ENCODE measurements around the gene MTG2. TPM values are rescaled to one million over a fixed set of nuclear protein-coding genes. Genes with fewer than 3 reads are reported as not detected.
"Not testable (repeated sequence)": the region's sequence is repeated elsewhere in the genome, so short reads cannot be mapped to it uniquely, and the experiment has no call there.

Gene MTG2
- total RNA-seq, 8 experiments from 2014 or later: 18.9 to 51.2 (median 27.3) TPM

DNA sequence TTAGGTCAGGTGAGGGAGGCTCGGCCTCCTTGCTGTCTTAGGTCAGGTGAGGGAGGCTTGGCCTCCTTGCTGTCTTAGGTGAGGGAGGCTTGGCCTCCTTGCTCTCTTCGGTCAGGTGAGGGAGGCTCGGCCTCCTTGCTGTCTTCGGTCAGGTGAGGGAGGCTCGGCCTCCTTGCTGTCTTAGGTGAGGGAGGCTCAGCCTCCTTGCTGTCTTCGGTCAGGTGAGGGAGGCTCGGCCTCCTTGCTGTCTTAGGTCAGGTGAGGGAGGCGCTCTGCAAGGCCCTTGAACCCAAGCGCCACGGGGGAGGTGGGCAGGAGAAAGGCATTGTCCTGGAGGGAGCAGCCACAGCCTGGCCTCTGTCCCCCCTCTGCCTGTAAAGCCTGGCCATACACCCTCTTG lies 34.4 kb upstream of the MTG2 start:
- 80% methylated on average over 1 of the region's 10 CpGs; no CpG with 5 or more reads in 9 of the 10 experiments for WGBS, 10 experiments
- in situ Hi-C loops (cut with MboI; ENCODE audit: low pct_unique_long_range_greater_than_20kb in 2 of 9, low sequenced_read_pairs in 9 of 9, unreplicated experiment in 9 of 9): loop anchor here in 5 of 9 experiments (25.0 kb wide), 1 partner anchor 136 kb away; no protein-coding TSS in a partner anchor
- not testable (repeated sequence) for H3K4me3 ChIP-seq; H3K27ac ChIP-seq; ATAC-seq (replicated peaks in 6 of 8)
- H3K4me1 ChIP-seq (replicated peaks in 1 of 2): peaks cover 8 to 11% of the 10 kb centered on the region in 2 donors

DNA sequence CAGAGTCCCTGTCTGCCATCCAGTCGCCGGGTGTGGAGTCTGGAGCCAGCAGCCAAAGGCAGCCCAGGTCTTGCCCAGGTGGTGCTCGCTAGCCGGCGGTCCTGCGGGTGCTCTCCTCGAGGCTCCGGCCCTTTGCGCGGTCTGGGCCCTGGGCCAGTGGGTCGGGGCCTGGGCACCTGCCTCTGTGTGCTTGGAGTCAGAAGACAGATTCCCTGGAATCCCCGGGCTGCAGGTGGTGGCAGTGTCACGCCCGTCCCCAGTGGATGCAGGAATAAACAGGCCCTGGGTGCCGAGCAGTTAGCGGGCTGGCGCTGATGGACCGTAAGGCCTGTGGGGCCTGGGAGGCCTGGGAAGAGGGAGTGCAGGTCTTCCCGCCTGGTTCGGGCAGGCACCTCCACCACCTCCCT lies 33.9 kb upstream of the MTG2 start:
- ATAC-seq (replicated peaks in 6 of 8): peak in 1 of 8 experiments; percentile 6
- Histone ChIP-seq H3K27ac (no peak overlapping the region), H3K4me1 (replicated peaks in 1 of 2) (peaks cover 8 to 11% of the 10 kb centered on the region in 2 donors), H3K4me3 (no peak overlapping the region)
- in situ Hi-C loops (cut with MboI; ENCODE audit: low pct_unique_long_range_greater_than_20kb in 2 of 9, low sequenced_read_pairs in 9 of 9, unreplicated experiment in 9 of 9): loop anchor here in 5 of 9 experiments (25.0 kb wide), 1 partner anchor 137 kb away; no protein-coding TSS in a partner anchor
- WGBS, 10 experiments: 92 to 100% (median 94%) methylated on average over 1 to 14 of the region's 20 CpGs; no CpG with 5 or more reads in 4 of the 10 experiments

GRCh38 chr20:62149532-62150309 lies 33.1 kb upstream of the MTG2 start:
- peaks cover 6 to 9% of the 10 kb centered on the region in 2 donors for H3K4me1 ChIP-seq (replicated peaks in 1 of 2)
- WGBS, 10 experiments: 50 to 83% (median 80%) methylated on average over 1 to 7 of the region's 24 CpGs; no CpG with 5 or more reads in 4 of the 10 experiments
- in situ Hi-C loops (cut with MboI; ENCODE audit: low pct_unique_long_range_greater_than_20kb in 2 of 9, low sequenced_read_pairs in 9 of 9, unreplicated experiment in 9 of 9): loop anchor here in 5 of 9 experiments (25.0 kb wide), 1 partner anchor 137 kb away; no protein-coding TSS in a partner anchor
- H3K27ac ChIP-seq: no peak overlapping the region
- ATAC-seq (replicated peaks in 6 of 8): peak in 6 of 8 experiments; percentile 6 to 37 (median 20)
- H3K4me3 ChIP-seq: no peak overlapping the region

- in situ Hi-C loops (cut with MboI; ENCODE audit: low pct_unique_long_range_greater_than_20kb in 2 of 9, low sequenced_read_pairs in 9 of 9, unreplicated experiment in 9 of 9): no loop called here
- peak in 1 of 8 experiments; percentile 4 for ATAC-seq (replicated peaks in 6 of 8)
- Histone ChIP-seq H3K27ac (no peak overlapping the region), H3K4me1 (replicated peaks in 1 of 2) (peaks cover under 1 to 3% of the 10 kb centered on the region in 2 donors), H3K4me3 (no peak overlapping the region)
- WGBS, 10 experiments: 93 to 100% (median 100%) methylated on average over 1 to 7 of the region's 11 CpGs; no CpG with 5 or more reads in 5 of the 10 experiments
Measured at GRCh38 chr20:62150310-62150575, 32.6 kb upstream of the MTG2 start.

GRCh38 chr20:62151225-62151624 lies 31.6 kb upstream of the MTG2 start:
- in situ Hi-C loops (cut with MboI; ENCODE audit: low pct_unique_long_range_greater_than_20kb in 2 of 9, low sequenced_read_pairs in 9 of 9, unreplicated experiment in 9 of 9): no loop called here
- ATAC-seq (replicated peaks in 6 of 8): peak in 1 of 8 experiments; percentile 4
- 100% methylated on average over 2 of the region's 11 CpGs; no CpG with 5 or more reads in 9 of the 10 experiments for WGBS, 10 experiments
- no peak overlapping the region for H3K27ac ChIP-seq
- H3K4me1 ChIP-seq (replicated peaks in 1 of 2): peaks cover 3% of the 10 kb centered on the region in 2 donors
- no peak overlapping the region for H3K4me3 ChIP-seq

GRCh38 chr20:62151835-62152364 lies 30.9 kb upstream of the MTG2 start:
- WGBS, 10 experiments: 100% methylated on average over 2 of the region's 23 CpGs; no CpG with 5 or more reads in 8 of the 10 experiments
- in situ Hi-C loops (cut with MboI; ENCODE audit: low pct_unique_long_range_greater_than_20kb in 2 of 9, low sequenced_read_pairs in 9 of 9, unreplicated experiment in 9 of 9): no loop called here
- Histone ChIP-seq H3K27ac (no peak overlapping the region), H3K4me3 (no peak overlapping the region), H3K4me1 (replicated peaks in 1 of 2) (peaks cover 9% of the 10 kb centered on the region in 2 donors)
- no peak for ATAC-seq (replicated peaks in 6 of 8)

GRCh38 chr20:62155428-62156253 lies 27.2 kb upstream of the MTG2 start:
- 80 to 91% (median 89%) methylated on average over 2 to 9 of the region's 29 CpGs; no CpG with 5 or more reads in 5 of the 10 experiments for WGBS, 10 experiments
- H3K4me1 ChIP-seq (replicated peaks in 1 of 2): peaks cover 11 to 17% of the 10 kb centered on the region in 2 donors
- ATAC-seq (replicated peaks in 6 of 8): no peak
- H3K4me3 ChIP-seq: no peak overlapping the region
- H3K27ac ChIP-seq: no peak overlapping the region
- in situ Hi-C loops (cut with MboI; ENCODE audit: low pct_unique_long_range_greater_than_20kb in 2 of 9, low sequenced_read_pairs in 9 of 9, unreplicated experiment in 9 of 9): no loop called here

- in situ Hi-C loops (cut with MboI; ENCODE audit: low pct_unique_long_range_greater_than_20kb in 2 of 9, low sequenced_read_pairs in 9 of 9, unreplicated experiment in 9 of 9): no loop called here
Measured at GRCh38 chr20:62156254-62156556, 26.6 kb upstream of the MTG2 start.

DNA sequence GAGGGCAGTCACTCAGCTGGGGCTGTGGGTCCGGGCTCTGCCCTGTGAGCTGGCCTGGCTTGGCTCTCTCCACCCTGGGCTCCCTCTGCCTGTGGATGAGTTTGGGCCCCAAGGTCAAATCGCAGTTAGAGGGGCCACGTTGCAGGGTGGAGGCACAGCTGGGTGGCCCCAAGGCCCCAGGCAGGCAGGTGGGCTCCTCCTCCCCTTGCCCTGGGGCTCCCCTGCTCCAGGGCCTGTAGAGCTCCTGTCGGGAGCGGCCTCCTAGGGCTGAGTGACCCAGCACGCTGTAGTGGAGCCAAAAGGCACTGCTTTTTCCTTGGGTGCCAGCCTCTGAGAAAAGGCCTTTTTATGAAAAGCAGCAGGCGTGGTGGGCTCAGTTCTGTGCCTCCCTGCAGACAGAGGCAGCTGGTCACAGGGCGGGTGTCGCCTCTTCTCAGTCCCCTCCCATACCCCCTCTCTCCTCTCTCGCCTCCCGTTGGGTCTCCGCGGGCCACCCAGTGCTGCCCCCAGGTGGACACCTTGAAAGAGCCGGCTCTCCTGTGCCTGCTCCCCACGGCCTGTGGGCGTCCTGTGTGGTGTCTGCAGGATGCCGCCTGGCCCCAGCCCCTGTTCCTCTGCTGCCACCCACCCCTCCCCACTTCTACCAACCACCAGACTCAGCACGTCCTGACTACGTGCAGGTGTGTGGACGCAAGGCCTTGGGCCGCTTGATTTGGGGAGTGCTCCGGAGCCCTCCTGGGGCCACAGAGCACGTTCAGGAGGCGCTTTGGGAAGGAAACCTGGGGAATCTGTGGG lies 26.0 kb upstream of the MTG2 start:
- Histone ChIP-seq H3K4me1 (replicated peaks in 1 of 2) (peaks cover 11 to 17% of the 10 kb centered on the region in 2 donors), H3K4me3 (no peak overlapping the region), H3K27ac (peak overlapping the region in 1 of 2 donors; percentile 36)
- in situ Hi-C loops (cut with MboI; ENCODE audit: low pct_unique_long_range_greater_than_20kb in 2 of 9, low sequenced_read_pairs in 9 of 9, unreplicated experiment in 9 of 9): no loop called here
- WGBS, 10 experiments: 50 to 90% (median 74%) methylated on average over 1 to 10 of the region's 24 CpGs; no CpG with 5 or more reads in 6 of the 10 experiments
- ATAC-seq (replicated peaks in 6 of 8): peak; percentile 79 to 98 (median 84)

More at GRCh38 chr20:62156254-62156556, 26.6 kb upstream of the MTG2 start:
- Histone ChIP-seq H3K4me1 (replicated peaks in 1 of 2) (peaks cover 11 to 17% of the 10 kb centered on the region in 2 donors), H3K27ac (no peak overlapping the region), H3K4me3 (no peak overlapping the region)
- no peak for ATAC-seq (replicated peaks in 6 of 8)
- WGBS, 10 experiments: 100% methylated on average over 1 of the region's 3 CpGs; no CpG with 5 or more reads in 9 of the 10 experiments

- H3K27ac ChIP-seq: peak overlapping the region in 1 of 2 donors; percentile 36
- H3K4me1 ChIP-seq (replicated peaks in 1 of 2): peaks cover 11 to 17% of the 10 kb centered on the region in 2 donors
- no peak overlapping the region for H3K4me3 ChIP-seq
- peak in 3 of 8 experiments; percentile 2 to 8 (median 2) for ATAC-seq (replicated peaks in 6 of 8)
- in situ Hi-C loops (cut with MboI; ENCODE audit: low pct_unique_long_range_greater_than_20kb in 2 of 9, low sequenced_read_pairs in 9 of 9, unreplicated experiment in 9 of 9): no loop called here
- 80 to 90% (median 82%) methylated on average over 1 to 6 of the region's 25 CpGs; no CpG with 5 or more reads in 7 of the 10 experiments for WGBS, 10 experiments
Measured at GRCh38 chr20:62157387-62158087, 25.3 kb upstream of the MTG2 start.

DNA sequence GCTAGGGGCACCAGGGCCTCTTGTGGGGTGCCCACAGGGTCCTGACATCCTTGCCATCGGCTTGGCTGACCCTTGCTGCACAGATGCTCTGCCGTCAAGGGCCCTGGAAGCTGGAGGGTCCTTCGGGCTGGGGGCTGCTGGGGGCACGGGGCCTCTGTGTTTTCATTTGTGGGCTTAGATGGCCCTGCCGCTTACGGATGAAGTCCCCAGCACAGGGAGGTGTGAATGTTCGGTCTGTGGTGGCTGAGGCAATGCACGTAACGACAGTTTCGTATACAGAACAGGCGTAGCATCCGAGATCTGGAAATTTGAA lies 24.8 kb upstream of the MTG2 start:
- in situ Hi-C loops (cut with MboI; ENCODE audit: low pct_unique_long_range_greater_than_20kb in 2 of 9, low sequenced_read_pairs in 9 of 9, unreplicated experiment in 9 of 9): no loop called here
- Histone ChIP-seq H3K27ac (no peak overlapping the region), H3K4me3 (no peak overlapping the region), H3K4me1 (replicated peaks in 1 of 2) (peaks cover 11 to 17% of the 10 kb centered on the region in 2 donors)
- ATAC-seq (replicated peaks in 6 of 8): no peak
- WGBS, 10 experiments: 92 to 100% (median 96%) methylated on average over 1 to 9 of the region's 12 CpGs; no CpG with 5 or more reads in 6 of the 10 experiments

DNA sequence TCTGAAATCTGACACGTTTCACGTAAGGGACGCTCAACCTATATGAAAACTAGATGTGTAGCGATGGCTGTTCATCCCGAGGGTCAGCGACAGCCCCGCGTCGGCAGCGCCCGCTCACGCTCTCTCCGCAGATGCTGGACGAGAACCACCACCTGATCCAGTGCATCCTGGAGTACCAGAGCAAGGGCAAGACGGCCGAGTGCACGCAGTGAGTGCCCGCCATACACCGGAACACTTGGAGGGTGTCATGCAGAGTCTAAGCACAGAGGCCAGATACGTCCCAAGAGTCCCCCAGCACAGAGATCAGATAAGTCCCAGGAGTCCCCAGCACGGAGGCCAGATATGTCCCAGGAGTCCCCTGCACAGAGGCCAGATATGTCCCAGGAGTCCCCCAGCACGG lies 24.3 kb upstream of the MTG2 start:
- in situ Hi-C loops (cut with MboI; ENCODE audit: low pct_unique_long_range_greater_than_20kb in 2 of 9, low sequenced_read_pairs in 9 of 9, unreplicated experiment in 9 of 9): no loop called here
- WGBS, 10 experiments: 60 to 96% (median 70%) methylated on average over 1 to 5 of the region's 22 CpGs; no CpG with 5 or more reads in 7 of the 10 experiments
- no peak overlapping the region for H3K27ac ChIP-seq
- H3K4me3 ChIP-seq: no peak overlapping the region
- no peak for ATAC-seq (replicated peaks in 6 of 8)
- peaks cover 11 to 17% of the 10 kb centered on the region in 2 donors for H3K4me1 ChIP-seq (replicated peaks in 1 of 2)

Data from motor neuron (in vitro differentiated cells).